ENCODE results near the gene THYN1. TPM values are rescaled to one million over a fixed set of nuclear protein-coding genes. Genes with fewer than 3 reads are reported as not detected.

The THYN1 gene
- total RNA-seq, 1 donor from 2014 or later = 39.4 TPM

GRCh38 chr11:134223121-134223520 lies 30.0 kb downstream of the THYN1 start:
- no peak for DNase-seq (ENCODE audit: low spot score)

GRCh38 chr11:134216816-134217215 lies 36.3 kb downstream of the THYN1 start:
- DNase-seq (ENCODE audit: low spot score) = no peak

- no peak for DNase-seq (ENCODE audit: low spot score)
These were observed 37.3 kb downstream of the THYN1 start for GRCh38 chr11:134215836-134216235.

GRCh38 chr11:134207538-134208239 lies 45.5 kb downstream of the THYN1 start:
- DNase-seq (ENCODE audit: low spot score) = no peak

GRCh38 chr11:134206185-134206584 lies 47.0 kb downstream of the THYN1 start:
- no peak for DNase-seq (ENCODE audit: low spot score)

GRCh38 chr11:134205729-134206128 lies 47.4 kb downstream of the THYN1 start:
- no peak for DNase-seq (ENCODE audit: low spot score)

- no peak for DNase-seq (ENCODE audit: low spot score)
These were observed 50.5 kb downstream of the THYN1 start for GRCh38 chr11:134202661-134203060.

GRCh38 chr11:134200688-134201087 lies 52.5 kb downstream of the THYN1 start:
- no peak for DNase-seq (ENCODE audit: low spot score)

GRCh38 chr11:134199531-134199930 lies 53.6 kb downstream of the THYN1 start:
- no peak for DNase-seq (ENCODE audit: low spot score)

Other genes starting within 250 kb of the THYN1 start
- gene JAM3, start 184.3 kb downstream of the THYN1 start, total RNA-seq = 50.3 TPM
- gene NCAPD3, start 29.4 kb downstream of the THYN1 start, total RNA-seq = 14.7 TPM
- 54.8 TPM for gene VPS26B, start 28.7 kb downstream of the THYN1 start, total RNA-seq
- 29.7 TPM for gene ACAD8, start 216 bp upstream of the THYN1 start, total RNA-seq
- gene GLB1L3, start 23.0 kb upstream of the THYN1 start, total RNA-seq = not detected
- gene GLB1L2, start 78.6 kb upstream of the THYN1 start, total RNA-seq = 8.8 TPM
- gene B3GAT1, start 158.9 kb upstream of the THYN1 start, total RNA-seq = 0.20 TPM